HG02840 (cell line): ENCODE results near the gene PHACTR1.

ENCODE experiments used
- ATAC-seq: cut with Tn5 transposase; IDR thresholded peaks from one replicate; pipeline ENCODE4 v1.9.1; 2021; ENCODE audit warnings: mild to moderate bottlenecking, moderate library complexity, moderate number of reproducible peaks; ENCODE audit not compliant: unreplicated experiment, low FRiP score

The PHACTR1 gene

GRCh38 chr6:13272131-13273046, 555.8 kb downstream of the PHACTR1 start:
- ATAC-seq = peak; percentile 54

- no peak for ATAC-seq
Measured at GRCh38 chr6:13273202-13273930, 556.8 kb downstream of the PHACTR1 start.

GRCh38 chr6:13273931-13274706, 557.6 kb downstream of the PHACTR1 start:
- ATAC-seq = no peak

- no peak for ATAC-seq
Measured at GRCh38 chr6:13274707-13275434, 558.3 kb downstream of the PHACTR1 start.

- no peak for ATAC-seq
Measured at GRCh38 chr6:13275435-13275989, 558.9 kb downstream of the PHACTR1 start.

GRCh38 chr6:13277231-13277630, 560.7 kb downstream of the PHACTR1 start:
- ATAC-seq = no peak

GRCh38 chr6:13278164-13278563, 561.6 kb downstream of the PHACTR1 start:
- no peak for ATAC-seq

GRCh38 chr6:13278991-13279390, 562.4 kb downstream of the PHACTR1 start:
- no peak for ATAC-seq

GRCh38 chr6:13280254-13280653, 563.7 kb downstream of the PHACTR1 start:
- ATAC-seq = no peak

- no peak for ATAC-seq
Measured at GRCh38 chr6:13281686-13282085, 565.1 kb downstream of the PHACTR1 start.

- ATAC-seq = no peak
Measured at GRCh38 chr6:13282393-13283069, 566.0 kb downstream of the PHACTR1 start.

GRCh38 chr6:13283331-13283730, 566.8 kb downstream of the PHACTR1 start:
- no peak for ATAC-seq

GRCh38 chr6:13284646-13285045, 568.1 kb downstream of the PHACTR1 start:
- ATAC-seq = no peak

- ATAC-seq = no peak
Measured at GRCh38 chr6:13285705-13286104, 569.1 kb downstream of the PHACTR1 start.

GRCh38 chr6:13286181-13286580, 569.6 kb downstream of the PHACTR1 start:
- no peak for ATAC-seq

- no peak for ATAC-seq
Measured at GRCh38 chr6:13287104-13287503, 570.5 kb downstream of the PHACTR1 start.

- ATAC-seq = no peak
Measured at GRCh38 chr6:13288481-13288880, 571.9 kb downstream of the PHACTR1 start.

- no peak for ATAC-seq
Measured at GRCh38 chr6:13288969-13289391, 572.4 kb downstream of the PHACTR1 start.

GRCh38 chr6:13289789-13290318, 573.3 kb downstream of the PHACTR1 start:
- ATAC-seq = no peak
